ENCODE measurements around the gene PDGFC.

PDGFC gene

DNA sequence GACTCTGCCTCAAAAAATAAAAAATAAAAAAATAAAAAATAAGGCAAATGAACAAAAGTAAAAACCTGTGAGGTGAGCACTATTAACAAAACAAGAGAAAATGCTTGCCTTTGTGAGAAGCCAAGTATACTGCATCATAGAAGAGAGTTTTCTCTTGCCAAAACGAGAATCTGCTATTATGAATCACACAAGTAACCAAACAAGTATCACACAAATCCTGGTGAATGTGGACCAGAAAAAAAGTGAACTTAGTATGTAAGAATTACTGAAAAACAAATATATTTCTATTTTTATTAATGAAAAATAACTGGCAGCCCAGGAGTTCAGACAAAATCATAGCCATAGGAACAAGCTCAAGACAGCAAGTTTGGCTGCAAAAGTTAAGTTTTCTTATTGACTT is 193.5 kb downstream of the PDGFC start:
- DNase-seq, result no peak

GRCh38 chr4:156775813-156776212 is 195.8 kb downstream of the PDGFC start:
- DNase-seq, result no peak

- no peak for DNase-seq
These were observed 197.2 kb downstream of the PDGFC start for GRCh38 chr4:156774422-156774821.

DNA sequence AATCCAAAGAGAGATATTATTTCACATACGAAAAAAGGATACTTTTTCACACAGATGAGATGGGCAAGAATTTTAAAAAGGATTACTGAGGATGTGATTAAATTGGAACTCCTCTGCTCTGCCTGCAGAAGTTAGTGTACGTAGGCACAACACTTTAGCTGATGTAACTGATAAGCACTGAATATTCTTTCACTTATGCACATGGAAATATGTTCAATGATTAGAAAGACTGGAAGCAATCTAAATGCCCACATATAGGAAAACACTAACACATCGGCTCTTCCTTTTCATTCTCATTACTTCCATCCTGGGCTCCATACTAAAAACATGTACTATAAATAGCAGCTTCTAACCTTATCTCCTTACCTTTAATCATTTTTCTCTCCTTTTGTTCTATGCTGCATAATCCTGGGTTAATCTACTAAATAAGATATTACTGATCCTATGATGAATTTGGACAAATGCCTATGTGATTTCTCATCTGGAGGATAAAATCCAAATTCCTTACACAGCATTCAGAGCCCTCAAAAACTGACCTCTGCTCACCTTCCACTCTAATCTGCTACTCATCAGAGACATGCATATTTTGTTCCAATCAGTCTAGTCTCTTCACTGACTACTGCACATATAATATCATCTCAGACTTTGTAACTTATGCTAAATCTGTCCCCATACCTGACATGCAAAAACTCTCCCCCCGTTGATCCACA is 197.8 kb downstream of the PDGFC start:
- no peak for DNase-seq

DNA sequence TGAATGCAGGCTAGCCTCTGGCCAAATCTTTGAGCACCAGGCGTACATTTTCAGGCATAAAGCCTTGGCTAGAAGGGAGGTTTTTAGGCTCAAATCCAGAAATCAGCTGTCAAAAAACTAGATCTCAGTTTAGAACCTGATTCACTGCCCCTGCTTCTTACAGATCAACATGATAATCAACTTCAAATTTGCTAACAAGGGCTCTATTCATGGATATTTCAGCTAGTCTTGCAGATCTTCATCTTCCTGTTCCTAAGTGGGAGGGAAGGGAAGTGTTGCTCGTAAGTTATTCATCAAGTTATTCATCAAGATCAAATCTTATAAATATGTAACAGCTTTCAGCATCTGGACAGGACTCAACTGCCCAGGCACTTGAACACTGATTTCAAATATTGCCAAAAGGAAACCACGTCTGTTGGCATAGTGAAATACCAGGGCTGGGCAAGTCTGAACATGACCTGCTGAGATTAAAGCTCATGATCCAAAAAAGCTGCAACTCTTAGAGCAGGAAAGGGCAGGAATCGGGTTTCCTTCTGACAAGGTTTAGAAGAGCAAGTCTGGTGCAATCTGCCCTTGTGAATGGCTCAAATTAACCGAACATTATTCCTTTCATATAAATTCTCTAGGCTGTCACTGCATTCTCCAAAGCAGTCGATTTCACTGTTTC is 200.3 kb downstream of the PDGFC start:
- peak; percentile 93 for DNase-seq

DNA sequence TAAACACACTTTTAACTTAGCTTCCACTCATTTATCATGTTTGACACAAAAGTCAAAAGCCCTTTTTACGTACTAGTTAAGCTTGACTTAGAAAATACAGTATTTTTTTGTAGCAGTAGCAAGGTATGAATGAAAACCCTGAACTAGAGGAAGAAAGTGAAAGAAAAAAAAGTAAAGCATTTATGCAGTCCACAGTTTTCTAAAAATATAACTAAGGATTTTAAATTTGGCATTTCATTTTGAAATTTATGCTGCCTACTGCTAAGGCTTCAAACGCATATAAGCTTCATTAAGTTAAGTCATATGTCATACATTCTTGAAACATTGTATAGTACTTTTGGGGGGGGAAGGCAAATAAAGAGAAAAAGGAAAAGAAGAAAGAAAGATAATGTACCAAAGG is 201.5 kb downstream of the PDGFC start:
- DNase-seq, result no peak

GRCh38 chr4:156767911-156768415 is 203.6 kb downstream of the PDGFC start:
- no peak for DNase-seq

DNA sequence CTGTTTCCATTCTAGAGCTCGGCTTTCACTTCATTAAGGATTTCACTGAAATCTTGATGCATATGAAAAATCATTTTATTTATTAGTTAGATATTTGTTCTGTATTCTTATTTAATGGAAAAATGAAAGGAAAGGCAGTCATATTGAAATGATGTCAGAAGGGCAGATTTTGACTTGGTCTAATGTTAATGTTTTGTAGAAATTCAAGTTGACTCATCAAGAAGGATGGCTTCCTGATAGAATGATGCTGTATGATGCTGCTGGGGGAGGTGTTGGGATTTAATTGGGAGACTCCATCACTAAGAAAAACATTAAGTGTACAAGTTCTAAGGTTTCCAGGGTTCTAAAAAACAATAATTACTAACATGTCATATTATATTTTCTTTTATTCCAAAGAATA is 204.8 kb downstream of the PDGFC start:
- no peak for DNase-seq

DNA sequence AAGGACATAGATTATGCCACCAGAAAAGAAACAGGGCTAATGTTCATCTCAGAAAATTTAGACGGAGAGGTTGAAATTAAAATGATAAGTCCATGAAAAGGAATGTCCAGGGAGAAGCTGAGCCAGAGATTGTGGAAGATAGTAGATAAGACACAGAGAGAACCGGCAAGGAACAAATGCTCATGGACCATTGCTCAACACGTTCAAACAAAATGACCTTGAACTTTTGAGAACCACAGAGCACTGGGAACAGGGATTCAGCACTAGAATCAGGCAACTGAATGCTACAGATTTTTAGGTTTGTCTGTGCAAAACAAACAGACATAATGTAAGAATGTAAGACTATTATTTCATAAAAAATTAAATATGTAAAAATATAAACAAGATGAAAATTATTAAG is 206.3 kb downstream of the PDGFC start:
- DNase-seq, result no peak

DNA sequence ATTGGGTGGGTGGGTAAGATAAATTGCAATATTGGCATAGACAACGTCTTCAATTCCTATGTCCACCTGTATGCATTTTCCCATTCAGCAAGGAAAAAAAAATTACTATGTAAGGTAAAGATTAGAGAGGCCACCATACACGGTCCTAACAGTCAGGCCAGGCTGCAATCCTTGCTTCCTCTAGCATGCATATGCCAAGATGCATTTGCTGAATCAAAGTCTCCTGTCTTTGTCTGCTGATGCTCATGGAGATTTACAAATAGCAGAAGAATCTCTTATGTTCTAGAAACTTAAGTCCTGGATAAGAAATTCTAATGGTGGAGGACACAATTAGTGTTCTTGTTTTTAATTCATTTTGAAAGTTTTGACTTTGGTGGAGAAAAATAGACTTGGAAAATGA is 206.8 kb downstream of the PDGFC start:
- no peak for DNase-seq

DNA sequence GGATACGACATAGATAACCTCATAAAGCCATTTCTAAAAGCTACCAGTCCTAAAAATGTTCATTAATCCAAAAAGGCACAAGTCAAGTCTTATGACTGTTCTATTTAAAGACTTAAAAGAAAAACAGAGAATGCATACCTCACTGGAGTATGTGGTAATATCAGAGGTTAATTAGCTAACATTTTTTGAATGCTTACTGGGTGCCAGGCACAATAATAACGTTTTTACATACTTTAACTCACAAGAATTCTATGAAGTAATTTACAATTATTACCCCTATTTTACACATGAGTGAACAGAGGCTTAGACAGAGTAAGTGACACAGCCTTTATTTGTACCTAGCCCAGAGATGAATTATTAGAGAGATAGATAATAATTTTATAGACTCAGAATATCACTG is 207.5 kb downstream of the PDGFC start:
- DNase-seq, result no peak

DNA sequence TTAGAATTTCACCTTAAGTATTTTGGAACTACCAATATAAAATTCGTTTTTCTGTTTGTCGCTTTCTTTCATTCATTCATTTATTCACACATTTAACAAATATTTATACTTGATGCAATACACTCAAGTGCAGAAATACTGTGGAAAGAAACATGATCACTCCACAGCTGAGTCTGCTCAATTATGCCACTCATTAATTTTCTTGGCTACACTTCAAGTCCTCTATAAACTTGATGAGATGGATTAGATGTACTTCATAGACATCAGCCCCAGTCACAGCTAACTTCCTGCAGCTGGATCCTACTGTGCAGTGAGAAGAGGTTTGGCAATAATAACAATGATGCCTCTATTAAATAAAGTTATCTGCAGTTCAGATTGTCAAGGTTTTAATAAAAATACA is 208.1 kb downstream of the PDGFC start:
- DNase-seq, result peak; percentile 7

- DNase-seq, result no peak
These were observed 208.7 kb downstream of the PDGFC start for GRCh38 chr4:156762851-156763250.

DNA sequence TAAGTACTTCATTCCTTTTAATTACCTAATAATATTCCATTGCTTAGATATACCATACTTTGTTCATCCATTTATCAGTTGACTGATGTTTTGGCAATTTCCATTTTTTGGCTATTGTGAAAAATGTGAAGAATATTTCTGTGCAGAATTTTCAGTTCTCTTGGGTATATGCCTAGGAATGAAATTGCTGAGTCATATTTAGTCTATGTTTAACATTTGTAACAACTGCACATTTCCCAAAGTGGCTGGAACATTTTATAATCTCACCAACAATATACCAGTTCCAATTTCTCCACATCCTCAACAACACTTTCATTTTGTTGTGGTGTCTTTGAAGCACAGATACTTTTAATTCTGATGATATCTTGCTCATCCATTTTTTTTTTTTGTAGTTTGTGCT is 215.5 kb downstream of the PDGFC start:
- no peak for DNase-seq

DNA sequence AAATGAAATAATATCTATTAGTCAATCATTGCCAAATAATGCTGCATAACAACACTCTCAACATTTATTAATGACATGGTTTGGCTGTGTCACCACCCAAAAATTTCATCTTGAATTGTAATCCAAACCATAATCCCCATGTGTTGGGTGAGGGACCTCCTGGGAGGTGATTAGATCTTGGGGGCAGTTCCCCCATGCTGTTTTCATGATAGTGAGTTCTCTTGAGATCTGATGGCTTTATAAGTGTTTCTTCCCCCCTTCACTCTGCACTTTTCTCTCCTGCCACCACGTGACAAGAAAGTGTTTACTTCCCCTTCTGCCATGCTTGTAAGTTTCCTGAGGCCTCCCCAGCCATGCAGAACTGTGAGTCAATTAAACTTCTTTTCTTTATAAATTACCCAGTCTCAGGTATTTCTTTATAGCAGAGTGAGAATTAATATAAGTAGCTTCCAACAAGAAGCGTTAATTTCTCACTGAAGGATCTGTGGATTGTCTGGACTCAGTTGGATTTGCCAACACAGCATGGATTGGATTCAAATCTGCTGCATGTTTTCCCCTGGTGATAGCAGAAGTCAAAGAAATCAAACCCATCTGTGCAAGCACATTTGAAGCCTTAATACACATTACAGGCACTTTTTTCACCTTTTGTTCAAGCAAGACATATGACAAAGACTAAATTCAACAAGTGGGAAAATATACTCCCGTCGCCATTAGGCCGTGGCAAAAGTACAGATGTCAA is 216.6 kb downstream of the PDGFC start:
- no peak for DNase-seq

GRCh38 chr4:156751486-156751885 is 220.1 kb downstream of the PDGFC start:
- DNase-seq, result no peak

- DNase-seq, result no peak
These were observed 221.9 kb downstream of the PDGFC start for GRCh38 chr4:156749426-156750403.

GRCh38 chr4:156746111-156746510 is 225.5 kb downstream of the PDGFC start:
- peak; percentile 1 for DNase-seq

DNA sequence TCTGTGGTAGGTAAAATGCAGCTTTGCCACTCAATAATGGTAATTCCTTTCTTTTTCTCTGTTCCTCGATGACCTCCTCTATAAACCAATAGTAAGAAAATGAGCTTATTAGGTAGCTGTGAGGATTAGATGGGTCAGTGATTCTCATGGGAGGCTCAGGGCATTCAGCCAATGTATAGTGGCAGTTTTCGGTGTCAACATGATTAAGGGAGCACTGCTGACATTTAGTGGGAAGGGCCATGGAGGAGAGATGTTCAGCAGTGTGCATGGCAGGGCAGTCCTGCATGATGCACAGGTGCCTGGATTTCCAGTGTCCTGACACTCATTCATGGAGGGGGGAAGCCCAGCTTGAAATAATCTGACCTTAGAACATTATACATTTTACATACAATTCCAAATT is 232.8 kb downstream of the PDGFC start:
- DNase-seq, result no peak

DNA sequence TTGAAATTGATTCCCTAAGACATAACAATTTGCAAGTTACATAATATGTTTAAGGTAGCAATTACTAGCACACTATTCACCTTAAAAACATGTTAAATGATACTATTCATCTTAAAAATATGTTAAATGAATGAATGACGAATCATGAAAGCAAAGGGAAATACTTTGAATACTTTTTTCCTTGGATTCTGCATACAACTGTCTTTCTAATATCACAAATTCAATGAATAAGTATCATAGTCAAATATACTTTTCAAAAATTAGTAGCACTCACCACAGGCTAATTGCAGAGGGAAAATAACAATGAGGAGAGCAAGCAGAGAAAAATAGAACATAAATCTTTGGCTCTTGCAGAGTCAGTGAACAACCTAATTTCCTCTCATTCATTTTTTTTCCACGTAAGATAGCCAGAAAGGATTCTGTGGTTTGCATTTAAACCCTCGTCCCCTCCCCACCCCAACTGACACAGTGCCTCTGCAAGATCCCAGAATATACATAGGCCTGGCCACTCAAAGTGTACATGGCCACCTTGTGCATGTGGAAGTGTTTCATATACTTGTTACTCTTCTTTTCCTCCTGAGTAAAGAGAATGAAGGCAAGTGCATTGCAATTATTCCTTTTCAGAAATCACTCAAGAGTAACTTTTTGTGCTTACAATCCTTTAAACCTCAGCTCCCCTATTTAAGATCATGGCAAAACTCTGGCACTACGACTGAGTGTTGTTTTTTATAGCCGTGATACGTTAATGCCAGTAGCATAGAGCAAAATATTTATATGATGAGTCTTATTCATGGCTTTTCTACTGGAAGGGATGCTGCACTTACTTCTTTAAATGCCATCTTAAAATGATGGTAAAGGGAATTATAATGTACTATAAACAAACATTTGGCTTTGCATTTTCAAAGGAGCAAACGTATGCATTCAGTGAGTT is 236.4 kb downstream of the PDGFC start:
- no peak for DNase-seq

DNA sequence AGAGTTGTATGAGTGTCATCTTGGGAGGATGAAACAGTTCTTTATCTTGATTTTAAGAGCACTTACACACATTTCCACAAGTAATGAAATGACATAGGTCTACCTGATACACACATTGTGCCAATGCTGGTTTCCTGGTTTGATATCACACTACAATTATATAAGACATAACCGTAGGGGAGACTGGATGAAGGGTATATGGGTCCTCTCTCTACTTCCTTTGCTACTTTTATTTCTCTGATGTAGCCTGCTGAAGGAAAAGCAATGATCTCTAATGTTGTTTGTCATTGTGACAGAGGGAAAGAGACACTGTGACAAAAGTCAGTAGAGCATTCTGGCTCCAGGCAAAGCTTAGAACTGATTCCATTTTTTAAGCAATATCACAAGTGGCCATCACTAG is 238.0 kb downstream of the PDGFC start:
- no peak for DNase-seq

DNA sequence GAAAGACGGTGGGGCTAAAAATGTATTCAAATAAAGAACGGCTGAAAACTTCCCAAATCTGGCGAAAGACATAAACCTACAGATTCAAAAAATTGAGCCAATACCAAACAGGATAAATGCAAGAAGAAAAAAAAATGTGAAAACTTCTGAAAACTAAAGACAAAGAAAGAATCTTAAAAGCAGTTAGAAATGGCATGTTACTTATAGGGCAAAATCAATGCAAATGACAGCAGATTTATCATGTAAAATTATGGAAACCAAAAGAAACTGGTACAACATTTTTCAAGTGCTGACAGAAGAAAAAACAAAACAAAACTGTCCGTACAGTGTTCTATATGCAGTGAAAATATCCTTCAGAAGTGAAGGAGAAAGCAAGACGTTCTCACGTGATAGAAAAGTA is 239.0 kb downstream of the PDGFC start:
- DNase-seq, result no peak
